GM18519 (cell line): ENCODE results near the gene ADGRD1.
"Not testable (repeated sequence)": the region's sequence is repeated elsewhere in the genome, so short reads cannot be mapped to it uniquely, and the experiment has no call there.

Experiments
- ATAC-seq: cut with Tn5 transposase; IDR thresholded peaks from one replicate; pipeline ENCODE4 v1.9.1; 2021; ENCODE audit warnings: mild to moderate bottlenecking, moderate library complexity; ENCODE audit not compliant: unreplicated experiment, low FRiP score

ADGRD1 gene

GRCh38 chr12:131111446-131111845 lies 157.7 kb downstream of the ADGRD1 start:
- ATAC-seq: no peak

GRCh38 chr12:131112021-131112420 lies 158.3 kb downstream of the ADGRD1 start:
- ATAC-seq: no peak

- ATAC-seq: no peak
Observed at GRCh38 chr12:131112700-131113290, 159.1 kb downstream of the ADGRD1 start.

- no peak for ATAC-seq
Observed at GRCh38 chr12:131113568-131114270, 160.0 kb downstream of the ADGRD1 start.

GRCh38 chr12:131114271-131114670 lies 160.6 kb downstream of the ADGRD1 start:
- no peak for ATAC-seq

- no peak for ATAC-seq
Observed at GRCh38 chr12:131114942-131115584, 161.4 kb downstream of the ADGRD1 start.

- no peak for ATAC-seq
Observed at GRCh38 chr12:131115766-131116467, 162.2 kb downstream of the ADGRD1 start.

- no peak for ATAC-seq
Observed at GRCh38 chr12:131116468-131117117, 162.9 kb downstream of the ADGRD1 start.

GRCh38 chr12:131117438-131118245 lies 163.9 kb downstream of the ADGRD1 start:
- no peak for ATAC-seq

GRCh38 chr12:131118371-131118770 lies 164.7 kb downstream of the ADGRD1 start:
- ATAC-seq: no peak

- not testable (repeated sequence) for ATAC-seq
Observed at GRCh38 chr12:131119345-131119744, 165.6 kb downstream of the ADGRD1 start.

GRCh38 chr12:131119936-131120335 lies 166.2 kb downstream of the ADGRD1 start:
- no peak for ATAC-seq

- no peak for ATAC-seq
Observed at GRCh38 chr12:131120831-131121271, 167.1 kb downstream of the ADGRD1 start.

- ATAC-seq: no peak
Observed at GRCh38 chr12:131121705-131122405, 168.1 kb downstream of the ADGRD1 start.

- ATAC-seq: no peak
Observed at GRCh38 chr12:131122631-131123030, 168.9 kb downstream of the ADGRD1 start.

GRCh38 chr12:131123817-131124216 lies 170.1 kb downstream of the ADGRD1 start:
- ATAC-seq: no peak

- no peak for ATAC-seq
Observed at GRCh38 chr12:131124487-131125280, 171.0 kb downstream of the ADGRD1 start.

GRCh38 chr12:131126662-131127173 lies 173.0 kb downstream of the ADGRD1 start:
- no peak for ATAC-seq
